ENCODE results near the gene KDM1A. TPM values are rescaled to one million over a fixed set of nuclear protein-coding genes. Genes with fewer than 3 reads are reported as not detected.

The KDM1A gene
- total RNA-seq, 1 donor from 2014 or later, result 302 TPM

GRCh38 chr1:23101887-23102286, 82.6 kb downstream of the KDM1A start:
- DNase-seq (ENCODE audit: low spot score in 2 of 2), result no peak
- FAIRE-seq, result no peak

GRCh38 chr1:23102289-23102688, 83.0 kb downstream of the KDM1A start:
- DNase-seq (ENCODE audit: low spot score in 2 of 2) (no peak), FAIRE-seq (no peak)

- DNase-seq (ENCODE audit: low spot score in 2 of 2), result no peak
- FAIRE-seq, result no peak
These were observed 84.0 kb downstream of the KDM1A start for GRCh38 chr1:23103001-23103889.

- no peak for DNase-seq (ENCODE audit: low spot score in 2 of 2)
- FAIRE-seq, result no peak
These were observed 89.8 kb downstream of the KDM1A start for GRCh38 chr1:23108918-23109533.

- no peak for DNase-seq (ENCODE audit: low spot score in 2 of 2)
- FAIRE-seq, result no peak
These were observed 91.1 kb downstream of the KDM1A start for GRCh38 chr1:23110391-23110790.

GRCh38 chr1:23111600-23112535, 92.6 kb downstream of the KDM1A start:
- FAIRE-seq (no peak), DNase-seq (ENCODE audit: low spot score in 2 of 2) (no peak)

GRCh38 chr1:23114424-23115079, 95.3 kb downstream of the KDM1A start:
- DNase-seq (ENCODE audit: low spot score in 2 of 2) (no peak), FAIRE-seq (no peak)

- DNase-seq (ENCODE audit: low spot score in 2 of 2) (no peak), FAIRE-seq (no peak)
These were observed 97.1 kb downstream of the KDM1A start for GRCh38 chr1:23116216-23116836.

GRCh38 chr1:23116921-23117699, 97.8 kb downstream of the KDM1A start:
- no peak for DNase-seq (ENCODE audit: low spot score in 2 of 2)
- no peak for FAIRE-seq

- FAIRE-seq, result no peak
- DNase-seq (ENCODE audit: low spot score in 2 of 2), result no peak
These were observed 99.1 kb downstream of the KDM1A start for GRCh38 chr1:23118407-23118806.

GRCh38 chr1:23118957-23119792, 99.9 kb downstream of the KDM1A start:
- no peak for DNase-seq (ENCODE audit: low spot score in 2 of 2)
- FAIRE-seq, result no peak

GRCh38 chr1:23120383-23120782, 101.1 kb downstream of the KDM1A start:
- no peak for FAIRE-seq
- DNase-seq (ENCODE audit: low spot score in 2 of 2), result no peak

GRCh38 chr1:23122023-23122748, 102.9 kb downstream of the KDM1A start:
- FAIRE-seq, result no peak

GRCh38 chr1:23122796-23123195, 103.5 kb downstream of the KDM1A start:
- FAIRE-seq, result no peak
- DNase-seq (ENCODE audit: low spot score in 2 of 2), result no peak

More at GRCh38 chr1:23122023-23122748, 102.9 kb downstream of the KDM1A start:
- no peak for DNase-seq (ENCODE audit: low spot score in 2 of 2)

GRCh38 chr1:23123528-23123927, 104.3 kb downstream of the KDM1A start:
- no peak for FAIRE-seq
- DNase-seq (ENCODE audit: low spot score in 2 of 2), result no peak

- FAIRE-seq, result no peak
- DNase-seq (ENCODE audit: low spot score in 2 of 2), result no peak
These were observed 105.2 kb downstream of the KDM1A start for GRCh38 chr1:23124259-23125026.

- FAIRE-seq, result no peak
These were observed 106.2 kb downstream of the KDM1A start for GRCh38 chr1:23125489-23125888.

More at GRCh38 chr1:23125489-23125888, 106.2 kb downstream of the KDM1A start:
- no peak for DNase-seq (ENCODE audit: low spot score in 2 of 2)
